HG03135 (cell line): ENCODE data around the gene RESP18.
A peak's percentile ranks its signal among the peaks of the same experiment; 100 is the strongest.

Experiments
- ATAC-seq: cut with Tn5 transposase; IDR thresholded peaks from one replicate; pipeline ENCODE4 v1.9.1; 2021; ENCODE audit warnings: mild to moderate bottlenecking, moderate library complexity; ENCODE audit not compliant: unreplicated experiment

The RESP18 gene

DNA sequence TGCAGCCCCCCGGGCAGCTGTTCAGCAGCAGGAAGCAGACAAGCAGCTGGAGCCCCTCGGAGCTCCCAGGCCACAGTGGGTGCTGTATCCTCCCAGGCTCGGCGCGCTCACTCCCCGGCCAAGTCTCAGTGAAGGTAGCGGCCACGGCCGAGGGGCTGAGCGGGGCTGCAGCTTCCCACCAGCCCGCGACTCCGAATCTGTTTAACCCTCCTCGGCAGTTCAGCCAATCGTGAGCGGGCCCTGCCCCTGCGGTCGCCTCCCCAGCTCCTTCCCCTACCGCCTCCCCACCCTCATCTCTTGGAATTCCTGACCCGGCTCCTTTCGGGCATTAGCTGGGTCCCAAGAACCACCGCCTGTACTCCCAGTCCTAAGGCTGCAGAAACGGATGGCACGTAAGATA is at the start of gene RESP18:
Gene RESP18, minus strand, starts transcription at position 203 of the 400 bp plus-strand sequence.
- ATAC-seq: no peak

DNA sequence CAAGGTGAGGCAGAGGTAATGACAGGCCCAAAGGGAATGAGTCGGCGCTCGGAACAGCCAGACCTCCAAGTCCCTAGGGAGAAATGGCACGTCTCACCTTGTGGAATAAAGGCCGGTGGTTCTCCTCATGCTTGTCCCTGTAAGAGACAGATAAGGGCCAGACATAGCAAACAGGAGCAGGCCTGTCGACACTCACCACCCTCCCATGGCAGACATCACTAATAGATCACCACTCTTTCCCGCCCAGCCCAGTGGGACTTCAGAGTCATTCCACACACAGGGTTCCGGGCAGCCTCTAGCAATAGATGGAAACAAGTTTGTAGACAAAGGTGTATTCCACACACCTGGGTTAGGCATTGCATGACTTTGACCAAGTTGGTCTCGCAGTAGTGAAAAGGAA is 48.9 kb upstream of the RESP18 start:
- no peak for ATAC-seq

DNA sequence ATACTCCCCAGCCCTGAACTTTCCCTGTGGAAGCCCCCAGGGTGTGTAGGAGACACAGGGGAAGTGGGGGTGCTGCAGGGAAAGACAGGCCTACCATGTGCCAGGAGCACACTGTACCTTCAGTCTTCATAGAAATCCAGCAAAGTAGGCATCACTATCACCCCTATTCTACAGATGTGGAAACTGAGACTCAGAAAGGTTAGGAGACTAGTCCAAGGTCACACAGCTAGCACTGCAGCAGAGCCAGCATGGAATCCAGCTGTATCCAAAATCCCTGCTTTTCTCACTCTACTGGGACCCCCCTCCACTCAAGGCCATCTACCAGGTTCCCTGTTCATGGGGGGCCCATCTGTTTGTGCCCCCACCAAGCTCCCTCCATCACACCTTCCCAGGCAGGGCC is 48.4 kb upstream of the RESP18 start:
- no peak for ATAC-seq

DNA sequence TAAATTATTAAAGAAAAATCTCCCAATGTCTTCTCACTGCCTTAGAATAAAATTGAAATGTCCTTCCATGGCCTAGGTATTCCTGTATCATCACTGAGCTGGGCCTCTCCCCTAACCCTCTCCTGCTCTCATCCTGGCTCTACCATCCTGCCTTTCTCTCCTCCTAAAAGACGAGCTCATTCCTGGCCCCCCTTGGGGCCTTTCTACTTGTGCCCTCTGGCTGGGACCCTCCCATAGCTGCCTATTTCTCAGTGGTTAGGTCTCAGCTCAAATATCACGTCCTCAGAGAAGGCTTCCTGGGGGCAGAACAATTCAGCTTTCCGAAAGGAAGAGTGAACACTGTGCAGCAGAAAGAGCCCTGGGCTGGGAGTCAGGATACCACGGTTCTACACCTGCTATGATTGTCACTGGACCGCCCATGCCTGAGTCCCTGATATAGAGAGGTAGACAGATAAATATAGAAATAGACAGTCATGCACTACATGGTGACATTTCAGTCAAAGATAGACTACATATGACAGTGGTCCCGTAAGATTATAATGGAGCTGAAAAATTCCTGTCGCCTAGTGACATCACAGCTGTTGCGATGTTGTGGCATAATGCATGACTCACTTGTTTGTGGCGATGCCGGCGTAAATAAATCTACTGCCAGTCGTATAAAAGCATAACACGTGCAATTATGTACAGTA is 45.8 kb upstream of the RESP18 start:
- ATAC-seq: no peak

DNA sequence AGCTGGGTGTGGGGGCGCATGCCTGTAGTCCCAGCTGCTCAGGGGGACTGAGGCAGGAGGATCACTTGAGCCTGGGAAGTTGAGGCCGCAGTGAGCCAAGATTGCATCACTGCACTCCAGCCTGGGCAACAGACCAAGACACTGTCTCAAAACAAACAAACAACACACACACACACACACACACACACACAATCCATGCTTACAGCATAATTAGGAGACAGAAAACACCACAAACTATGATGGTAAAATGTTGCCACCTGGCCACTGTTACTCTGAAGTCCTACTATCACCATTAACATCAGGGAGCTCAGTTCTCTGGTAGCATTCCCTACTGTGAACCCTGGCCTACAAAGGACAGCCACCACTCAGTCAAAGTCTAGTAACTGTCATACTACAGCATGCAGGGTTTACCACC is 36.9 kb upstream of the RESP18 start:
- ATAC-seq: no peak

DNA sequence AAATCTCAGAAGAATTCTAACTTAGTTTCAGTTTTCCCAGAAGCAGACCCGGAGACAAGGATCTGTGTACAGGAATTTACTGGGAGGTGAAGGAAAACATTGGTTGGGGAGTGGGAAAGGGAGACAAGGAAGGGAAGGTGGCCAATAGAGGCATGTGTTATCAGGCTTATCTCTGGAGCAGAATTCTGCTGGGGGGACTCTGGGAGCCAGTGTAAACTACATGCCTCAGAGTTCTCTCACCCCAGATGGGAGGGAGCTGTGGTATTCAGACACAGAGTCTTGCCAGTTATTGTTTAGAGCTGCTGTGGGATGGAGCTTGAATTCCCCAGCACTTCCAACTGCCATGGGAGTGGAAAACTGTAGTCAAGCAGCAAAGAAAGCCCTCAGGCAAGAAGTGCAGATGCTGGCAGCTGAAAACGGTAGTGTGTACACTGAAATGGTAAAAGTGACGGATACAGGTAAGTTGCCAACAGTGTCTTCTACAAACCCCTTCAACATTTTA is 36.2 kb upstream of the RESP18 start:
- no peak for ATAC-seq

DNA sequence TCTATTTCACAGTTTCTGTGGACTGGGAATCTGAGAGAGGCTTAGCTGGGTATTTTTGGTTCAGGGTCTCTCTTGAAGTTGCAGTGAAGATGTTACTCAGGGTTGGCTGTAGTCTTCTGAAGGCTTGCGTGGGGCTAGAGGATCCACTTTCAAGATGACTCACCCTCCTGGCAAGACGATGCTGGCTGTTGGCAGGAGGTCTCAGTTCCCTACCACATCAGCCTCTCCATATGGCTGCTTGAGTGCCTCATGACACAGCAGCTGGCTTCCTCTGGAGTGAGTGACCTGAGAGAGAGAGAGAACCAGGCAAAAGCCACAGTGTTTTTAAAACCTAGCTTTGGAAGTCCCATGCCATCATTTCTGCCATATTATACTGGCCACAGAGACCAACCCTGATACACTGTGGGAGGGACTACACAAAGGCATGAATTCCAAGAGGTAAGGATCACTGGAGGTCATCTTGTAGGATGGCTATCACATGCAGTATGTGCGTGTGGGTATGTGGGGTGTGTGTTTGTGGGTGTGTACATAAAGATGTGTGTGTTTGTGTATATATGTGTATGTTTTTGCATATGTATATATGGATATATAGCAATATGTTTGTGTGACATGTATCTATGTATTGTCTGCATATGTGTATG is 30.1 kb upstream of the RESP18 start:
- peak; percentile 86 for ATAC-seq

DNA sequence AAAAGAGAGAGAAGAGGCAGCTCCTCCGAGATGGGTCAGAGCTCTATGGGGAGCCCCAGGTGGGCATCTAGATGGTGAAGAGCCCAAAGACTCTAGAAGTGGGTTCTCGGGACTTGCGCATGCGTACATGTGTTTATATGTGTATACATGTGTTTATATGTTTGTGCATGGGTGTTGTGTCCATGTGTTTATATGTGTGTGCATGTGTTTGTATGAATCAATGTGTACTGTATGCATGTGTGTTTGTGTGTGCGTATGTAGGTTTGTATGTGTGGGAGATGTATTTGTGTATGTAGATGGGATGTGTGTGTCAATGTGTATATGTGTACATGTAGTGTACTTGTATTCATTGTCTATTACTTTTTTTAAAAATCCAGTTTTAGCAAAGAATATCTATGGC is 29.5 kb upstream of the RESP18 start:
- no peak for ATAC-seq

DNA sequence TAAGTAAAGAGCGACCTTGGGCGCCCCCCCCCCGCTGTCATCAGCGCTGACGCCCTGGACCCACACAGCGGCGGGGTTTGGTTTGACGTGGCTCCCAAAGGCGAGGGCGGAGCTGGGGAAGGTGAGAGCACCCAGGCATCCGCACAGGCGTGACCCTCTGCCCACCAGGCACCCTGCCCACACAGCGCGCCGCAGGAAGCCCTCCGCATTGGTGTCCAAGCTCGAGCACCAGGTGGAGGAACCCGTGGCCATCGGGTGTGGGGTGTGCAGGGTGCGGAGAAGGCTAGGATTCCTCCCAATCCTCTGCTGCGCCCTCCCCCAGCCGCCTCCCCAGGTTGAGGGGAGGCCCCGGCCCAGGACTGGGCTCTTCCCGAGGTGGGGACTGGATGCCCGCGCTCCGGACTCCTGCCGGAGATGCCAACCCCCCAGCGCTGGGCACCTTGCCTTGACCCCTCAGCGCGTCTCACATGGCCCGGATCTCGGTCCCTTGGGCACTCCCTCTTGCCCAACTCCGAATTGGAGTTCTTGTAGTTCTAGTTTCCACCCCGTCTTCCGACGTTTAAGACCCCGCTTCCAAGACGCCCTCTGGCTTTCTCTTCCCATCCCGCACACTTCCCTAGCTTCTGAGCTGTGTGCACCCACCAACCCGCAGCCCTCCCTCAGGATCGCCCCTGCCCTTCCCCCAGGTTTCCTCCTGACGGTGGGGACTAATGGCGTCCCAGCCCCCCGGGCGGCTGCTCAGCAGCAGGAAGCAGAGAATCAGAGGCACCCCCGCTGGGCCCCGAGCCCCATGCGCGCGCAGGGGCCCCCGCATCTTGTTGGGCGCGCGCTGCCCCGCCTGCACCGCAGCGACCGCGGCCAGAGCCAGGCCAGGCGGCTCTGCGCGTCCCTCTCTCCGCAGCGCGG is 25.9 kb upstream of the RESP18 start:
- no peak for ATAC-seq

DNA sequence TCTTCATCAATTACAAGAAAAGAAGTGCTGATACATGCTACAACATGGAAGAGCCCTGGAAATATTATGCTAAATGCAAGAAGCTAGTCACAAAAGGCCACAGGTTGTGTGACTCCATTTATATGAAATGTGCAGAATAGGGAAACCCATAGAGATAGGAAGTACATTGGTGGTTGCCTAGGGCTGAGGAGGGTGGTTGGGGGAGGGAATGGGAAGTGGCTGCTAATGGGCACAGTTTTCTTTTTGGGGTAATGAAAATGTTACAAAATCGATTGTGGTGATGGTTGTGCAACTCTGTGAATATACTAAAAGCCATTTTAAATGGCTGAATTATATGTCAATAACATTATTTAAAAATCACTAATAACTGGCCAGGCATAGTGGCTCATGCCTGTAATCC is 24.3 kb upstream of the RESP18 start:
- no peak for ATAC-seq

DNA sequence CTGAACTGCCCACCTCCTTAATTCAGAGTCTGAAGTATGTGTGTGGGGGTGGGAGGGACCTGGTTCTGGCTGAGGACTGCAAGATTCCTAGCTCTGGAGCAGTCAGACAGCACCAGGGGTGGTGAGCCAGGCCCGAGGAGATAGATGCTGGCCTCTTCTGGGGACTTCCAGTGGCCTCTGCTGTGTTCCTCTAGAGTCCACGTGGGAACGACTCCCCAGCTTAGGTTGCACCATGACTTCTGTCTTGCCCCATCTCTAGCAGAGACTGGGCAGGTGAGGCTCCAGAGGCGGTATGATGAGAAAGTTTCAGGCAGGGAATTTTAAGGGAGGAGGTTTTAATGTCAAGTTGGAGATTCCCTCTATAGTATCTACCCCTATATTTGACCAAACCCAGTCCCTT is 22.0 kb upstream of the RESP18 start:
- ATAC-seq: no peak

DNA sequence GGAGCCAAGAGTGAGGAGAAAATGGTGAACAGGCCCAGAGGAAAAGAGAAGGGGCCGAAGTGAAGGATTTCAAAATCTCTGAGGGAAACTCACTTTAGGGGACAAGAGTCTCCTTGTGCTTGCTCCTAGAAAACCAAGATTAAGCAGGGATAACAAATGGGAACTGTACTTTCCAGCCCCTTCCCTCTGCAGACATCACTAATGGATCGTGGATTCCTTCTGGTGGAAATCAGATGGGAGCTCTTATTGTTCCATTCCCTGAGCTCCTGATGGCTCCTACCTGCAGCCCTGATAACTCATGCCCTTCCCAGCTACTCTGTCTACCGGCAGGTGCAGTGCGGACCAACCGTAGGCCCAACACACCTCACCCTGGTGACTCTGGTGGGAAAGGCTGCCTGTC is 20.6 kb upstream of the RESP18 start:
- ATAC-seq: no peak

DNA sequence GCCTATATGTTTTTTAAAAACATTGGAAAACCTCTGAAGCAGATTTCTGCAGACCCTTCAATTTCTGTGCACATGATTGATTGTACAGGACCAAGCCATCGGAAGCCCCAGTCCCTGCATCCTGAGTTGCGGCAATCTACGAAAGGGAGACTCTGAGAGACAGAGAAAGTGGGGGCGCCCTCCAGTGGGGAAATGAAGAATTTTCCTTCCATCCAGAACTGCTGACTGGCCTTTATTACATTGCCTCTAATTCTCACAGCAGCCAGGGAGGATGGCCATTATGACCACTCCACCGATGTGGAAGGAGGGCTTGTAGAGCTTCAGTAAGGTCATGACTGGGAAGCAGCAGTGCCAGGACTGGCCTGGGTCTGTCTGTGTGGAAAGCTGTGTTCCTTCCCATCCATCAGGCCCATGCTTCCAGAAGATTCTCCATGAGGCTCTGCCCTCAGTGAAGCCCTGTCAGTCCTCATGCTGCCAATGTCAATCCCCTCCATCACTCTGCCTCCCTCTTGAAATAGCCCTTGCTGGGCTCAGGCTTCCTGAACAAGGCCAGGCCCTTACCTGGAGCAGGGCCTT is 20.0 kb upstream of the RESP18 start:
- no peak for ATAC-seq

DNA sequence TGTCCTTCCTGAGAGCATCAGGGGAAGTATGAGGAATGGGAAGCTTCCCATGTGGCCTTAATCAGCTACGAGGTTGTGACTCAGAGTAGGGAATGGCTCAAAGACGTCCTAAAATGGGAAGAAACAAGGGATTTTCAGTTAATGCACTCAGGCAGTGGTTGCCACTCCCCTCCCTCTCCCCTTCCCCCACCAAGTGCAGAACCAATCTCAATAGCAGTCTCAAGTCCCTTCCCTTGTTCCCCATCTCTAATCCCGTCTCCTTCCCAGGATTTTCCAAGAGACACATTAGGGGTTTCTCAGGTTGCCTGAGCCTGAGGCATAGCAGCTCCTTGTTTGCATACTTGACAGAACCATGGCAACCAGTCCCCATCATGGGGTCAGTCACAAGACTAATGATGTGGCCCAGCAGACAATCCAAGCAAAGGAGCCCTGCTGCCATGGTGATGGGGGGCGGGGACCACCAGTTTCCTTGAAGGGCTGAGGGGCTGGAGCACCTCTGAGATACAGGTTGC is 18.2 kb upstream of the RESP18 start:
- ATAC-seq: no peak

DNA sequence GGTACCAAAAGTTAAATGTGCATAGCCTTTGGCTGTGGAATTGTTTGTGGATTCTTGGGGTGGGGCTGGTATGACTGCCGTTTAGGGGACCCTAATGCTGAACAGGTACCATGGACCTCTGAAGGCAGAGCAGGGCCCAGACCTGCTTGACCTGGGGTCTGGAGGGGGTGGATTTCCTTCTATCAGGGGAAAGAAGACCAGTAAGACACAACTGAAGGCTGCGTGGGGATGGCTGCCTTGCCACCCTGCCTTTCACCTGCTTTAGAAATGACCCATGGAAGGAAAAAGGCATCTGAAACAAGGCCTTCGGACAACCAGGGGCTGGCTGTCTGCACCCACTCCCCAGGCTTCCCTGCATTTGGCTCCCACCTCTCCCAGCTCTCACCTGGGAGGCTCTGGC is 17.7 kb upstream of the RESP18 start:
- ATAC-seq: no peak

DNA sequence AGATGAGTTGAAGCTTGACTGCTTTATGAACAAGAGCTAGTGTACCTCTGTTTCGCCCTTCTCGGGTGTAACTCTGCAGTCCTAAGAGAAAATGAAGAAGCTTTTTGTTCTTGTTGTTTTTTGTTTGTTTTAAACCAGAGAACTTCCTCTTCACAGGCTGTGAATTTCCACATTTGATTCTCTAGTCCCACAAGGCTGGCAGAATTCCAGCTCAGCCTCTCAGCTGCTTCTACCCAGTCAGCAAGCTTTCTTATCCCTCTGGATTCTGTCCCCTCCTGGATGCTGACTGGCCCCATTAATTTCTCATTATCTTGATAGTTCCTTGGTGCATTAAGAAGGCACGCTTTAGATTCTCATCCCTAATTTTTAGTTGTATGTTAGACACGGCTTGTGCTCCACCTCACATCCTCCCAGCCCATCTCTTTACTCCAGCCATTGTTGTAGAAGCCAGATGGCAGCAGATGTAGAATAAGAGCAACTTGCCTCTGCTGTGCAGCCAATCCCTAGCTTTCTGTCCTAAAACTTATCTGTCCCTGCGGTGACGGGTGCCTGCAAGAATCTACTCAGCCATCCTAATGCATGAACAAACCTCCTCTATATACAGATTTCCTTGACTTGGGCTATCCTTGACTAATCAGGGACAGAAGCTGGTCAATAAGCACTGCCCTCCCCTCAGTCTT is 12.3 kb upstream of the RESP18 start:
- no peak for ATAC-seq

DNA sequence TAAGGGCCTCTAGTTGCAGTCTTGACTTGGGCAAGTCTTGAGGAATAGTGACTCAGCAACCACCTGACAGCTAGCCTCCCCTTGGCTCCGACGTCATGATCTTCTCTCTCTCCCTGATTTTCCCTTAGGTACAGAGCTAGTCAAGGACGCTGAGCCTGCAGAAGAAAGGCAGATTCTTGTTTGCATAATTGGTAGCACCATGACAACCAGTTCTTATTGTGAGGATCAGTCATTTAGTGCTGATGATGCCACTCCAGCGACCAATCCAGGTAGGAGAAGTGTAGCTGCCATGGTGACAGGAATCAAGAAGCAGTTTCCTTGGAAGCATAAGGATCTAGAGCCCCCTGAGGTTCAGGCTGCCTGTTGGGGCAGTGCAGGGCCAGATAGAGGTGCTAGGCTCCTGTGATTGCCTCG is 2.8 kb upstream of the RESP18 start:
- ATAC-seq: no peak

DNA sequence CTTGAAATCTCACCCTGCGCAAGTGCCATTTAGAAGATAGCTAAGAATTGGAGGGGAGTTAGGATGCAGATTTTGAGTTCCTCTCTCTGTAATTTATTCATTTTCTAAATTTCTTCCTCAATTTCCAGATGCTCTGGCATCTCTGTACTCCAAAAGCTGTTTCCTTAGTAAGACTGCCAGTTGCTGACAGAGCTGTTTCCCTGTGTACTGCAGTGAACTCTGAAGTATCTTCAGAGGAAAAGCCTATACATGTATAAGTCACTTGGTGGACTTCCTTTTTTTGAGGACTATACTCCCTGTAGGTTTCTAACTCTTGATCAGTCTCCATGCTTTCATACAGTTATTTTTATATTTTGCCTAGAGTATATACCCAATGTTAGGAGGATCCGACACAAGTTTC is 1.5 kb upstream of the RESP18 start:
- ATAC-seq: no peak

DNA sequence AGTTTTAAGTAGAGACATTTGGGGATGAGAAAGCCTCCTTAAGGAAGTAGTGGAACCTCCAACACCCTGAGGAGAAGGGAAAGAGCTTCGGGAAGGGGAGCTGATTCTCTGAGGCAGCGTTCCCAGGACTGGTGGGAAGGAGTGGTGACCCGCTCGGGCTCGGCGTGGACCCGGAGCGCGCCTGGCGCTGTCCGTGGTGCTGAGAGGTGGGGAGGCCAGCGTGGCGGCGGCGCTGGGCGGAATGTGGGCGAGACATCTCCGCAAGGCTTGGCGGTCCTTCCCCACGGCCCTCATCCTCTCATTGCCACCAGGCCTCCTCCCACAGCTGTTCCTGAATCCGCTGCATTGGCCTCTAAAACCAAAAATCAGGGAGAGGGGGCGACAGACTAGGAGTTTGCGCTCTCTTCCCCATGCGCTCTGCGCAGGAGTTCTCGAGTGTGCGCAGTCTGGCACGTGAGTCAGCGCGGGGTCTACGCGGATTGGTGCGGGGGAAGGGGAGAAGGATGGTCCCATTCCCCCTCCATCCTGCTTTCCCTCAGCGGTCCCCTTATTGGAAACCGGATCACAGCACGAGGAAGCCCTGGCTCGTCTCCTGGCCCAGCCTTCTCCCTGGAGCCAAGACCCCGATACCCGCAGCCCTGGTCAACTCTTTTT is 857 bp downstream of the RESP18 start:
- ATAC-seq: no peak

DNA sequence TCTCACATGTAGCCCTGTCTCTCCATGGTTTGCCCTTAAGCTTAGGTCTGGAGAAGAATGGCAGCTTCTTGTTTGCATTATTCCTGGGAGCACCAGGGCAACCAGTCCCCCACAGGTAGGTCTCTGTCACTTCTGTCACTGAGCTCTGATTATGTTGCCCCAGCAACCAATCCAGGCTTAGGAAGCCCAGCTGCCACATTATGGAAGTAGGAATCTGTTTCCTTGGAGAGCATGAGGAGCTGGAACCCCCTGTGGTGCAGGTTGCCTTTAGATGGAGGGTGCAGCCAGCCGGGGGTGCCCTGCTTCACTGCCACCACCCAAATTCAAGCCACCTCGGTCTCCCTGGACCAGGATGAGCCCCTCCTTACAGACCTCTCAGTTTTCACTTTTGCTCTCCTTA is 4.8 kb downstream of the RESP18 start:
- ATAC-seq: no peak
